Esophagus squamous epithelium (tissue), 4 donors: ENCODE data around the gene TOX3.

ENCODE experiments used
- CTCF ChIP-seq, 6 experiments: fragments of 450-650 bp in 4 of 6; fragments of 200-600 bp in 2 of 6; sonication (generic) in 2 of 6; IDR thresholded peaks; one replicate each; pipeline ENCODE4 v1.5.1; 2016 to 2019; ENCODE audit warnings: antibody characterized with exemption in 6 of 6, mild to moderate bottlenecking in 4 of 6, moderate library complexity in 4 of 6
- POLR2A ChIP-seq, 4 donors: fragments of 450-650 bp; IDR thresholded peaks; one replicate each; pipeline ENCODE4 v1.6.1; 2017; ENCODE audit warnings: antibody characterized with exemption in 4 of 4, mild to moderate bottlenecking in 4 of 4, moderate library complexity in 3 of 4

- TF ChIP-seq CTCF (IDR thresholded peaks at IDR 0.05): no peak
- TF ChIP-seq POLR2A (IDR thresholded peaks at IDR 0.05): no peak
Observed at GRCh38 chr16:52532384-52532783, 14.6 kb downstream of the TOX3 start.
